Skeletal muscle tissue (tissue), 4 donors: Measurements from ENCODE around the gene DAPK2. TPM values are rescaled to one million over a fixed set of nuclear protein-coding genes. Genes with fewer than 3 reads are reported as not detected.

ENCODE experiments used
- H3K27ac ChIP-seq: one replicate; pipeline ENCODE4 v1.7.0; 2013; ENCODE audit warnings: mild to moderate bottlenecking, low read depth, low read length, inconsistent platforms
- H3K27me3 ChIP-seq, 3 donors: one replicate each; pipeline ENCODE4 v1.7.0; 2013; ENCODE audit warnings: low read length in 3 of 3; ENCODE audit not compliant: control insufficient read depth in 3 of 3, insufficient read depth in 3 of 3
- H3K36me3 ChIP-seq, 3 donors: one replicate each; pipeline ENCODE4 v1.7.0; 2013; ENCODE audit warnings: low read length in 3 of 3; ENCODE audit not compliant: control insufficient read depth in 3 of 3, insufficient read depth in 3 of 3
- H3K4me1 ChIP-seq, 3 donors: one replicate each; pipeline ENCODE4 v1.7.0; 2013; ENCODE audit warnings: low read length in 3 of 3, mild to moderate bottlenecking in 3 of 3; ENCODE audit not compliant: control insufficient read depth in 3 of 3, insufficient read depth in 3 of 3
- H3K4me3 ChIP-seq, 3 donors: one replicate each; pipeline ENCODE4 v1.7.0; 2013; ENCODE audit warnings: low read length in 3 of 3
- H3K9ac ChIP-seq, 3 donors: one replicate each; pipeline ENCODE4 v1.7.0; 2013; ENCODE audit warnings: low read length in 3 of 3, mild to moderate bottlenecking in 3 of 3, moderate library complexity in 2 of 3, low read depth in 1 of 3
- H3K9me3 ChIP-seq, 3 donors: one replicate each; pipeline ENCODE4 v1.7.0; 2013; ENCODE audit warnings: low read length in 3 of 3; ENCODE audit not compliant: control insufficient read depth in 3 of 3
- total RNA-seq: library from RNA; depleted of rRNA; stranded (reverse); fragments of >200 nt; gene quantifications from one replicate; pipeline ENCODE4 v1.2.3, GENCODE V29; 2014
- donor health status: Osteomylitis.

The DAPK2 gene
- 2.6 TPM for total RNA-seq

DNA sequence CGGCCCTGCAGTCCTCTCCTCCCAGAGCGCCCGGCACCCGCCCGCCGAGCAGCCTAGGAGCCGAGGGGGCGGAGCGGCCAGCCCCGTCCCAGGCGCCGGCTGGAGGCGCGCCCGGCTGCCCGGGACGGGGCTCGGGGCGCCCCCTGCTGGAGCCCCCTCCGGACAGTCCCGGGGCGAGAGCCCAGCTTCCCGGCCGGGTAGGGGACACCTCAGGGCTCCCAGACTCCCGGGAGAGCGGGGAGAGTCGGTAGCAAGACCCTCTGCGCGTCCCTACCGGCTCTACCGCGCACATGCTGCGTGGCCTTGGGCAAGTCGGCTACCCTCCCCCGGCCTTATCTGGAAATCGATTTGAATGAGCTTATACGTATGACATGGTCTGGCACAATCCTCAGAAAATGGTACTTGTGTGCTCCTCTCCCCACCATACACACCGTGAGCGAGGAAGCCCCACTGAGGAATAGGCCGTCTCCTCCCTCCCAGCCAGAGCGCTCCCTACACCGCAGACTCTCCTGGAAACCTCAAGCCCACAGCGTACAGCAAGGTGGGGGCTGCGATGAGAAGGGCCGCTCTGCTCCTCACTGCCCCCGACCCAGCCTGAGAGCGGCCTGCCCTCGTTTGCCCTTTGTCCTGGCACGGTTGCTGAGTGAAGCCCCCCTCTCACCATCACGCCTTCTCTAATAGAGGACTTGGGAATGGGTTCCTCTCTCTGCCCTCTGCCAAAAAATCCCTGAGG, at the start of gene DAPK2:
Gene DAPK2 (minus strand): TSS at position 65 of the 733 bp plus-strand sequence. CDS start 6,224 bp downstream, outside the sequence.
- H3K27me3 ChIP-seq: no peaks in the 10 kb centered on the region
- H3K9ac ChIP-seq: peak within 1 kb of the TSS; percentile 74 to 85 (median 79)
- peaks cover 0 to 2% (median 0%) of the 10 kb centered on the region in 3 donors for H3K36me3 ChIP-seq
- H3K4me1 ChIP-seq: peaks cover 42 to 50% (median 47%) of the 10 kb centered on the region in 3 donors
- no peaks in the 10 kb centered on the region for H3K9me3 ChIP-seq
- H3K27ac ChIP-seq: peak within 1 kb of the TSS; percentile 57
- H3K4me3 ChIP-seq: peak within 1 kb of the TSS; percentile 77 to 90 (median 87)

GRCh38 chr15:64095431-64095794, 49.1 kb upstream of the DAPK2 start:
- Histone ChIP-seq H3K36me3 (peaks cover 0 to 5% (median 0%) of the 10 kb centered on the region in 3 donors), H3K4me3 (peak overlapping the region; percentile 36 to 69 (median 59)), H3K4me1 (peaks cover 33 to 63% (median 51%) of the 10 kb centered on the region in 3 donors), H3K9me3 (no peaks in the 10 kb centered on the region), H3K27ac (peak overlapping the region; percentile 89), H3K9ac (peak overlapping the region; percentile 54 to 97 (median 78)), H3K27me3 (no peaks in the 10 kb centered on the region)

GRCh38 chr15:64093627-64094417, 47.5 kb upstream of the DAPK2 start, which contains the start of gene CIAO2A:
Gene CIAO2A (minus strand): TSS chr15:64093838. CDS start chr15:64093768, 70 bp downstream.
- peak within 1 kb of the TSS; percentile 75 to 93 (median 76) for H3K9ac ChIP-seq
- H3K27me3 ChIP-seq: no peaks in the 10 kb centered on the region
- H3K36me3 ChIP-seq: peaks cover 0 to 10% (median 0%) of the 10 kb centered on the region in 3 donors
- H3K9me3 ChIP-seq: no peaks in the 10 kb centered on the region
- peaks cover 30 to 47% (median 43%) of the 10 kb centered on the region in 3 donors for H3K4me1 ChIP-seq
- H3K4me3 ChIP-seq: peak within 1 kb of the TSS; percentile 81 to 94 (median 85)
- peak within 1 kb of the TSS; percentile 89 for H3K27ac ChIP-seq

DNA sequence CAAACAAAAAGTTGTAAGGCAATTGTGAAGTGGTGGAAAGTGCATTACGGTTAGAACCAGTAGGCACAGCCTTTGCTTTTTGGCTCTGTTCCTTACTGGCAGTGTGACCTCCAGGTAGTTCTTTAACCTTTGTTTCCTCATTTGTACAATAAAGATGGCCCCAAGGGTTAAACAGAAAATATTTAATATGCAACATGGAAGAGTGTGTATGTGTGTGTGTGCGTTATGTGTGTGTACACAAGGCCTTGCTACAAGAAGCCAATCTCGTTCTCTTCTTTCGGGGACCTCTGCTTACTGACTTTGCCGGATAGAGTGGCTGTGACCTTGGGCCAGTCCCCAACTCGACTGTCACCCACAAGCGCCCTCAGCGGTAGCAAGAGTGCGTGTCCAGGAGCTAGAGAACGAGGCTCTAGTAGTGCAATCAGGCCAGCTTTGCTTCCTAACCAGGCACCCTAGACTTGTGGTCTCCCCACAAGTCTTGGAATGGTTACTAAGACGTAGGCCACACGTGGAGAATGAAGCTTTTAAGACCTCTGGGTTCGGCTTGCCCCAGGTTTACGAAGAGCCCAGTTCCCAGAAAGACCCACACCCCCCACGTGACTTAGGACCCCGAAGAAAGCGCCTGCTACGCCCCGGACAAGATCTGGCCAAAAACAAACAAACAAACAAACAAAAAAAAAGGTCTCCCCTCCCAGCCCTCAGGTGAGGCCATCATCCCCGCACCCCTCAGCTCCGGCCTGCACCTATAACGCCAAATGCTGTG, 46.8 kb upstream of the DAPK2 start:
- H3K9me3 ChIP-seq: no peaks in the 10 kb centered on the region
- peak overlapping the region; percentile 75 to 93 (median 76) for H3K9ac ChIP-seq
- no peaks in the 10 kb centered on the region for H3K27me3 ChIP-seq
- H3K27ac ChIP-seq: peak overlapping the region; percentile 89
- peaks cover 5 to 12% (median 6%) of the 10 kb centered on the region in 3 donors for H3K36me3 ChIP-seq
- peaks cover 30 to 44% (median 39%) of the 10 kb centered on the region in 3 donors for H3K4me1 ChIP-seq
- peak overlapping the region; percentile 81 to 94 (median 85) for H3K4me3 ChIP-seq

DNA sequence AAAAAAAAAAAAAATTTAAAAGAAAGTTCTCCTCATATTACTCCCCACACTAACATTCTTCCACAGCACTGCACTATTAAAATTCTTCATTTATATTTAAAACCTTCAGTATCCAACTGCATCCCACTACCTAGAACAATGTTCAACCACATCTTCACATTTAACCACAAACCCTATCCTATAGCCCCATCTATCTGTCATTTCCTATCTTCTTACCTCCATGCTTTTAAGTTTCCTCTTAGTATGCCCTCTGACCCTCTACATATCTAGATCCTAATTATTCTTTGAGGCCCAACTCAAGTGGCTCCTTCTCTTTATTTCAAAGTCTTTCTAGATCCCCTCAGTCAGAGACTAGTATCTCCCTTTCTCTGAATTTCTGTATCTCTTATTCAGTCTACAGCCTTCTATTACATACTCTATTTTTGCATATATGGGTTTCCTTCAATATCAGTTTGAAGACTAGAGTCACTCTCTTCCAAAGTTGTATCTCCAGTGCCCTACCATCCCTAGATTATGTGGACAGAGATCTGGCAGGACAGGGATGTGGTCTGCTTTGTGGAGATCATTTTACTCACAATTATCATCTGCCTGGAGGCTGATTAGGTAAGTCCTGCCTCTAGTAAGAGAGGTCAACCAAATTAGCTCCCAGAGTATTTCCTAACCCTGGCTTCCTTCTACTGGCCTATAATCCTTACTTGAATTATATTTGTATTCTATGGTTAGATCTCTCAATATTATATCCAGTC, 46.0 kb upstream of the DAPK2 start:
- Histone ChIP-seq H3K27ac (peak overlapping the region; percentile 89), H3K9me3 (no peaks in the 10 kb centered on the region), H3K9ac (peak overlapping the region; percentile 75 to 93 (median 76)), H3K4me3 (peak overlapping the region; percentile 81 to 94 (median 85)), H3K36me3 (peaks cover 8 to 19% (median 8%) of the 10 kb centered on the region in 3 donors), H3K4me1 (peaks cover 23 to 36% (median 31%) of the 10 kb centered on the region in 3 donors), H3K27me3 (no peaks in the 10 kb centered on the region)

DNA sequence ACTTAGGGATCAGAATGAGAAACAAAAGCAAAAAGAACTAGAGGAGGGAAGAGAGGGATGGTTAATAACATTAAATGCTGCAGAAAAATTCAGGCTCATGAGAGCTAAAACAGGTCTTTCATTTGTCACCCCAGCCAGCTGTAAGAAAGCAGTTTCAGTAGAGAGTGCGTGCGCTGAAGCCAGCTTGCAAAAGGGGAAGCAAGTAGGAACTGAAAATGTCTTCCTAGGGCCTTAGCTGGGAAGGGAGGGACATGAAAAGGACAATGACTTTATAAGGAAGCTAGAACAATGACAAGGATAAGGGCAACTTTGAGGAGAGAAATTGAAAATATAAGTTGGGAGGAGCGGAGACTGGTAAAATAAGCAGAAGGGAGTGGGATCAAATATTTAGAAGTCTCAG, 44.2 kb upstream of the DAPK2 start:
- H3K4me3 ChIP-seq: no peak overlapping the region
- H3K9ac ChIP-seq: no peak overlapping the region
- H3K27ac ChIP-seq: peak overlapping the region; percentile 29
- peaks cover 13 to 25% (median 21%) of the 10 kb centered on the region in 3 donors for H3K4me1 ChIP-seq
- H3K9me3 ChIP-seq: no peaks in the 10 kb centered on the region
- peaks cover 8 to 19% (median 8%) of the 10 kb centered on the region in 3 donors for H3K36me3 ChIP-seq
- H3K27me3 ChIP-seq: no peaks in the 10 kb centered on the region

DNA sequence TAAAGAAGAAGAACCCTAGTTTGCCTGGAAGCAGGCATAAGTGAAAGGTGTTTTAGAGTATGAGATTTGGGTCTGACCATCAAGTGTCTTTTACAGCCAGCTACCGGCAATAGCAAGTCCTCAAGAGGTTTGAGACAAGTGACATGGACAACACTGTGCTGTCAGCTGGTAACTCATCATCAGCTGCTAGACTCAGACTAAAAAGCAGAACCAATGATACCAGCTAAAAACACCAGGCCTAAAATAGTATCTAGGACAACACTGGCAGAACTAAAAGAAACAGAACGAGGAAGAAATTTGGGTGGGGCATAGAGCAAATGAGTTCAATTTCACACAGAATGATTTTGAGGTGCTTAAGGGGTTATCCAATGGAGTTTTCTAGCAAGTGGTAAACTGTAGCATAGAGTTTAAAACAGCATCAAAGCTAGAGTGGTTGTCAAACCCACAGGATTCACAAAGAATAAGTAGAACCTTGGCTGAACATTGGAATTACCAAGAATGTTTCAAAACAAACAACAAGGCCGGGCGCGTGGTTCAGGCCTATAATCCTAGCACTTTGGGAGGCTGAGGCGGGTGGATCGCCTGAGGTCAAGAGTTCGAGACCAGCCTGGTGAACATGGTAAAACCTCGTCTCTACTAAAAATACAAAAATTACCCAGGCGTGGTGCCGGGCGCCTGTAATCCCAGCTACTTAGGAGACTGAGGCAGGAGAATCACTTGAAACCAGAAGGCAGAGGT, 43.4 kb upstream of the DAPK2 start:
- no peaks in the 10 kb centered on the region for H3K9me3 ChIP-seq
- H3K27me3 ChIP-seq: no peaks in the 10 kb centered on the region
- no peak overlapping the region for H3K9ac ChIP-seq
- H3K4me1 ChIP-seq: peaks cover 13 to 17% (median 13%) of the 10 kb centered on the region in 3 donors
- H3K36me3 ChIP-seq: peaks cover 8 to 19% (median 8%) of the 10 kb centered on the region in 3 donors
- H3K27ac ChIP-seq: peak overlapping the region; percentile 43
- no peak overlapping the region for H3K4me3 ChIP-seq

DNA sequence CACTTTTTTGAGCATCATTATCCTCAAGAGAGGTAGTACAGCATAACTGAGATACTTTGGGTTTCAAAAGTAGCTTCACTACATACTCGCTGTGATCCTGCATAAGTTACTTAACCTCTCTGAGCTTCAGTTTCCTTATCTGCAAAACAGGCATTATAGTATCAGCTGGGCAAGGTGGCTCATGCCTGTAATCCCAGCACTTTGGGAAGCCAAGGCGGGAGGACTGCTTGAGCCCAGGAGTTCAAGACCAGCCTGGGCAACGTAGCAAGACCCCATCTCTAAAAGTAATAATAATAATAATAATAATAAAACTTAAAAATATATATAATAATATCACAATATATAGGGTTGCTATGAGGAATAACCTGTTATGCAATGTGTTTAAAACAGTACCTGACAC, 36.5 kb upstream of the DAPK2 start:
- Histone ChIP-seq H3K4me3 (no peak overlapping the region), H3K9me3 (no peaks in the 10 kb centered on the region), H3K36me3 (peaks cover 2 to 12% (median 12%) of the 10 kb centered on the region in 3 donors), H3K27me3 (no peaks in the 10 kb centered on the region), H3K9ac (no peak overlapping the region), H3K27ac (no peak overlapping the region), H3K4me1 (no peaks in the 10 kb centered on the region)
